ENCODE measurements around the gene CTF1.

- no peak for TF ChIP-seq EZH2phosphoT487 (IDR thresholded peaks at IDR 0.05; ENCODE audit: borderline replicate concordance, low read length)
- no peak for TF ChIP-seq CTCF (IDR thresholded peaks at IDR 0.05; ENCODE audit: low read depth, low read length, poor library complexity, severe bottlenecking)
Measured at GRCh38 chr16:30886145-30886544, 10.3 kb upstream of the CTF1 start.

Data from DOHH2 (cell line).